Body of pancreas (tissue), 4 donors: ENCODE results near the gene SLAIN2. TPM values are rescaled to one million over a fixed set of nuclear protein-coding genes. Genes with fewer than 3 reads are reported as not detected.

Experiments
- ATAC-seq: fragments of 150-250 bp; one replicate; pipeline ENCODE4 v1.9.1; 2016
- DNase-seq, 4 donors: peaks; one replicate each; pipeline ENCODE4 v3.0.0-alpha.2; 2019
- H3K27ac ChIP-seq, 4 donors: fragments of 200-600 bp; sonication (generic); 1 replicate in 3 of 4; 2 replicates in 1 of 4; pipeline versions ENCODE4 v1.5.1 to v1.6.1; 2016 to 2019; ENCODE audit warnings: mild to moderate bottlenecking in 1 of 4, mixed read lengths in 1 of 4, moderate library complexity in 1 of 4
- H3K27me3 ChIP-seq, 2 donors: fragments of 200-600 bp; sonication (generic); one replicate each; pipeline ENCODE4 v1.6.0; 2016; ENCODE audit warnings: mild to moderate bottlenecking in 1 of 2
- H3K36me3 ChIP-seq, 2 donors: fragments of 200-600 bp; sonication (generic); replicated peaks in 1 of 2; 2 replicates each; pipeline ENCODE4 v1.5.1; 2016; ENCODE audit warnings: low read depth in 2 of 2; ENCODE audit not compliant: insufficient read depth in 1 of 2
- H3K4me1 ChIP-seq: fragments of 200-600 bp; sonication (generic); one replicate; pipeline ENCODE4 v1.6.0; 2016
- H3K4me3 ChIP-seq, 2 donors: fragments of 200-600 bp; sonication (generic); 1 replicate in 1 of 2; 2 replicates in 1 of 2; pipeline ENCODE4 v1.5.1; 2016 to 2019
- H3K9me3 ChIP-seq, 3 donors: fragments of 200-600 bp; sonication (generic); 1 replicate in 2 of 3; 2 replicates in 1 of 3; pipeline ENCODE4 v1.5.1; 2016
- POLR2A ChIP-seq, 3 donors: fragments of 450-650 bp; IDR thresholded peaks; one replicate each; pipeline ENCODE4 v1.6.1; 2016; ENCODE audit warnings: antibody characterized with exemption in 3 of 3, mild to moderate bottlenecking in 2 of 3
- WGBS, 2 donors: methylation state at CpG; one replicate each; pipeline ENCODE4 v1.1.5; 2017; 5-methylcytosine and 5-hydroxymethylcytosine counted together
- intact Hi-C: fragments of 100-400 bp; cut with DNase I; formaldehyde crosslinking; loops from one replicate; pipeline ENCODE4 v1.15.1; 2023
- total RNA-seq, 2 donors: library from RNA; depleted of rRNA; stranded (reverse); fragments of >200 nt; gene quantifications; one replicate each; pipeline ENCODE4 v1.1.0, GENCODE V29; 2016
- TF ChIP-seq, protein P1 (sequence below), 7 experiments: fragments of 450-650 bp in 4 of 7; fragments of 200-600 bp in 3 of 7; sonication (generic) in 3 of 7; IDR thresholded peaks; one replicate each; pipeline ENCODE4 v1.5.1; 2016 to 2019; ENCODE audit warnings: antibody characterized with exemption in 7 of 7

Gene SLAIN2
- total RNA-seq, 2 donors from 2014 or later: 13.2 to 17.1 TPM

DNA sequence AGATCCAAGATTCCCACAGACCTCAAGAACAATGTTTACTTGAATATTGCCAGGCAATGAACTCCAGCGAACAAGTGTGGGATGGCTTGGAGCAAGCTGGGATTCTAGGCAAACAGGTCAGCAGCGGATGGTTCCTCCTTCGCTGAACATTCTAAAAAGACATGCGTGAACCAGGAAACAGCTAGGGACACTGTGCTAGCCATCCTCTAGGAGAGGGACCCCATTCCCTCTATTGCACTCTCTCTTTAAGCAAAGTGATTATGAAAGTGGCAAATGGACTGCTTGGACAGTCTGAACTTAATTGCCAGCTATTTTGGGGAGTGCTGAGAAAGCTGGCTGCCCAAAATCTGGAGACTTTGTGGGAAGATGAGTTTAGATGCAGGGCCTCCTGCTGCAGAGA is 41.8 kb upstream of the SLAIN2 start:
- Histone ChIP-seq H3K9me3 (no peaks in the 10 kb centered on the region), H3K4me3 (no peak overlapping the region), H3K4me1 (no peaks in the 10 kb centered on the region), H3K27ac (no peak overlapping the region), H3K27me3 (no peaks in the 10 kb centered on the region), H3K36me3 (no peaks in the 10 kb centered on the region)
- intact Hi-C loops: no loop called here
- no peak for TF ChIP-seq POLR2A (IDR thresholded peaks at IDR 0.05)
- TF ChIP-seq, protein P1, sequence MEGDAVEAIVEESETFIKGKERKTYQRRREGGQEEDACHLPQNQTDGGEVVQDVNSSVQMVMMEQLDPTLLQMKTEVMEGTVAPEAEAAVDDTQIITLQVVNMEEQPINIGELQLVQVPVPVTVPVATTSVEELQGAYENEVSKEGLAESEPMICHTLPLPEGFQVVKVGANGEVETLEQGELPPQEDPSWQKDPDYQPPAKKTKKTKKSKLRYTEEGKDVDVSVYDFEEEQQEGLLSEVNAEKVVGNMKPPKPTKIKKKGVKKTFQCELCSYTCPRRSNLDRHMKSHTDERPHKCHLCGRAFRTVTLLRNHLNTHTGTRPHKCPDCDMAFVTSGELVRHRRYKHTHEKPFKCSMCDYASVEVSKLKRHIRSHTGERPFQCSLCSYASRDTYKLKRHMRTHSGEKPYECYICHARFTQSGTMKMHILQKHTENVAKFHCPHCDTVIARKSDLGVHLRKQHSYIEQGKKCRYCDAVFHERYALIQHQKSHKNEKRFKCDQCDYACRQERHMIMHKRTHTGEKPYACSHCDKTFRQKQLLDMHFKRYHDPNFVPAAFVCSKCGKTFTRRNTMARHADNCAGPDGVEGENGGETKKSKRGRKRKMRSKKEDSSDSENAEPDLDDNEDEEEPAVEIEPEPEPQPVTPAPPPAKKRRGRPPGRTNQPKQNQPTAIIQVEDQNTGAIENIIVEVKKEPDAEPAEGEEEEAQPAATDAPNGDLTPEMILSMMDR (IDR thresholded peaks at IDR 0.05): no peak
- ATAC-seq (no peak), DNase-seq (no peak)
- WGBS, 2 donors: 77 to 87% methylated on average over 4 of the region's 4 CpGs

DNA sequence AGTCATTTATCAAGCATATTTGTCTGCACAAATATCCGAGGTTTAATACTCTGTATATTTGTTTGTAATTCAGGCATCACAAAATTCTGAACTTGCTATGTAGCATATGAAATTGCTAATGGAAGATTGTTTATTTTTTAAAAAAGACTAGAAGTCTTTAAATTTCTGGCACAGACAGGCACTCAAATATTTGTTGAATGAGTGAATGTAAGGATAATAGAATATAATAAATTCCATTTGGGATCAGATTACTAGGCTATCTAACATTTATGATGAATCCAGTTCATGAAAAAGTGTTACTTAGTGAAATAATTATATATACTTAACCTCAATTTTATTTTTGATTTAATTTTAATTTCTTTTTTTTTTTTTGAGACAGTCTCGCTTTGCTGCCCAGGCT is 41.3 kb upstream of the SLAIN2 start:
- Histone ChIP-seq H3K27me3 (no peaks in the 10 kb centered on the region), H3K4me3 (no peak overlapping the region), H3K4me1 (no peaks in the 10 kb centered on the region), H3K27ac (no peak overlapping the region), H3K9me3 (no peaks in the 10 kb centered on the region), H3K36me3 (no peaks in the 10 kb centered on the region)
- DNase-seq (no peak), ATAC-seq (no peak)
- TF ChIP-seq POLR2A (IDR thresholded peaks at IDR 0.05): no peak
- TF ChIP-seq, protein P1 (IDR thresholded peaks at IDR 0.05): no peak
- 58 to 64% methylated on average over 2 of the region's 2 CpGs for WGBS, 2 donors
- intact Hi-C loops: no loop called here

DNA sequence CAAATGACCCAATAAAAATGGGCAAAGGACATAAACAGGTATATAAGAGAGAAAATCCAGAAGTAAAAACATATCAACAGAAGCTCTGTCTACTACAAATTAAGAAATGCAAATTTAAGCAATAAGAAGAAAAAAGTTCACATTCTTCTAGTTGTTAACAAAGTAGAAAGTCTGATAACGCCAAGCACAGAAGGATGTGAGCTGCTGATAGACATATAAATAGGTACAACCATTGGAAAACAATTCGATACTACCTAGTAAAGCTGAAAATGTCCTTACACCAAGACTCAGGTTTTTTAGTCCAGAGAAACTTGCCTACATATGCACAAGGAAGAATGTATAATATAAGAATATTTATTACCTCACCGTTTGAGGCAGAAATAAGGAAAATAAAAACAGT is 35.8 kb upstream of the SLAIN2 start:
- H3K27me3 ChIP-seq: no peaks in the 10 kb centered on the region
- H3K36me3 ChIP-seq: no peaks in the 10 kb centered on the region
- no peak for DNase-seq
- intact Hi-C loops: no loop called here
- no peak for ATAC-seq
- 44 to 51% methylated on average over 3 of the region's 3 CpGs for WGBS, 2 donors
- no peak overlapping the region for H3K27ac ChIP-seq
- TF ChIP-seq, protein P1 (IDR thresholded peaks at IDR 0.05): no peak
- TF ChIP-seq POLR2A (IDR thresholded peaks at IDR 0.05): no peak
- no peaks in the 10 kb centered on the region for H3K9me3 ChIP-seq
- H3K4me3 ChIP-seq: no peak overlapping the region
- H3K4me1 ChIP-seq: no peaks in the 10 kb centered on the region

DNA sequence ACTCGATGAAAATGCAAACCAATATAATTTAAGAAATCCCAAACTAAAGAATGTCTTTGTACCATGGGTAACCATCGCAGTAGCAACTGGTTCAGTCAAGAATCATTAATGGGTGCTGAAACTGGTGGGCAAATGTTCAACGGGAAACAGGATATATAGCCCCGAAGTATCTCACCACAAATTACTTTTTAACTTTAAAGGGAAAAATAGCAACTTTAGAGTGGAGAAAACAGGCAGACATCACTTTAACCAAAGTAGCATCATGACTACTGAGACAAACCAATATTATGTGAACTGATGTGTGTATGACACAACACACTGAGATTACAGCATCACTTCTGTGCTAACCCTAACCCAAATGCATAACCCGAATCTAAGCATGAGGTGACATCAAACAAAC is 33.8 kb upstream of the SLAIN2 start:
- no peaks in the 10 kb centered on the region for H3K9me3 ChIP-seq
- DNase-seq (no peak), ATAC-seq (no peak)
- 77 to 87% methylated on average over 5 of the region's 5 CpGs for WGBS, 2 donors
- no peak for TF ChIP-seq POLR2A (IDR thresholded peaks at IDR 0.05)
- TF ChIP-seq, protein P1 (IDR thresholded peaks at IDR 0.05): no peak
- no peaks in the 10 kb centered on the region for H3K36me3 ChIP-seq
- no peak overlapping the region for H3K4me3 ChIP-seq
- intact Hi-C loops: no loop called here
- H3K4me1 ChIP-seq: no peaks in the 10 kb centered on the region
- H3K27ac ChIP-seq: no peak overlapping the region
- no peaks in the 10 kb centered on the region for H3K27me3 ChIP-seq

DNA sequence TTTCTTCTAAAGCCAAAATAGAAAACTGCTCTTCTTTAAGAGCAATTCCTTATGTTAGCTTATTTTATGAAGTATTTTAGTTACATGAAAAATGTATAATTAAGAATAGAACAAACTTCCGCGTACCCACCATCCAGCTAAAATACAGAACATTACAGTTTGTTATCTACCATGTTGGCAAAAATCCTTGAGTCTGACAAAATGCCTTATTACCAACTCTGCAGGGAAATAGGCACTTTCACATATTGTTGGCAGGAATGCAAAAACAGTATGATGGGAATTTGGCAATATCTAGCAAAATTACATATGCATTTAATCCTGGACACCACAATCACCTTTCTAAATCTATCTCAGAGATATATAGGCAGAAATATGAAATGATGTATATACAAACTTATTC is 32.4 kb upstream of the SLAIN2 start:
- WGBS, 2 donors: 68 to 76% methylated on average over 2 of the region's 2 CpGs
- DNase-seq (no peak), ATAC-seq (no peak)
- no peak for TF ChIP-seq POLR2A (IDR thresholded peaks at IDR 0.05)
- TF ChIP-seq, protein P1 (IDR thresholded peaks at IDR 0.05): no peak
- Histone ChIP-seq H3K36me3 (no peaks in the 10 kb centered on the region), H3K27me3 (no peaks in the 10 kb centered on the region), H3K4me1 (no peaks in the 10 kb centered on the region), H3K4me3 (no peak overlapping the region), H3K27ac (no peak overlapping the region), H3K9me3 (no peaks in the 10 kb centered on the region)
- intact Hi-C loops: no loop called here
